GM12878 (cell line): ENCODE measurements around the gene KRT79. TPM values are rescaled to one million over a fixed set of nuclear protein-coding genes. Genes with fewer than 3 reads are reported as not detected.

Source experiments
- ATAC-seq: fragments of 200-7000 bp; cut with Tn5 transposase; 3 replicates; pipeline ENCODE4 v1.9.1; 2020; ENCODE audit warnings: mild to moderate bottlenecking, moderate library complexity
- BruUV-seq: library from RNA; stranded (reverse); fragments of 400-500 nt; replicated peaks from 2 replicates; lab custom pipeline; 2021; lab: Mats Ljungman, UMichigan
- CTCF ChIA-PET: fragments of 300-600 bp; sonication (Branson Sonifier 250); formaldehyde crosslinking; extraction: SDS; loops from one replicate; lab custom pipeline; 2021; ENCODE audit warnings: inconsistent platforms; lab: Yijun Ruan, JAX
- POLR2A ChIA-PET: fragments of 350-600 bp; formaldehyde crosslinking; extraction: SDS; loops from one replicate; lab custom pipeline; 2021; ENCODE audit warnings: inconsistent platforms; lab: Charles Lee
- RAD21 ChIA-PET: fragments of 300-600 bp; sonication (Branson Sonifier 250); formaldehyde crosslinking; loops from one replicate; lab custom pipeline; 2023; ENCODE audit warnings: antibody characterized with exemption; ENCODE audit not compliant: unreplicated experiment; lab: Charles Lee
- SMC1A ChIA-PET: fragments of 300-600 bp; sonication (Branson Sonifier 250); formaldehyde crosslinking; loops from one replicate; lab custom pipeline; 2023; ENCODE audit not compliant: unreplicated experiment, uncharacterized antibody; lab: Charles Lee
- DNase-seq: peaks from one replicate; pipeline ENCODE4 v3.0.0-alpha.2; 2011; ENCODE audit warnings: low read depth, low spot score
- FAIRE-seq: peaks from 3 replicates; lab custom pipeline; 2011; peaks lifted over from hg19 to GRCh38; lab: Jason Lieb, UNC
- H2AFZ ChIP-seq: 2 replicates; pipeline ENCODE4 v1.6.0; 2011; ENCODE audit warnings: low read depth, low read length, control low read depth; ENCODE audit not compliant: control insufficient read depth
- H3K27ac ChIP-seq: 2 replicates; pipeline ENCODE4 v1.5.1; 2011; ENCODE audit warnings: control low read depth; ENCODE audit not compliant: control insufficient read depth, insufficient read depth
- H3K27me3 ChIP-seq, 2 experiments: replicated peaks in 1 of 2; 2 replicates each; pipeline versions ENCODE4 v1.6.0 to v1.6.1; 2011; ENCODE audit warnings: low read length in 1 of 2; ENCODE audit not compliant: control insufficient read depth in 2 of 2, insufficient read depth in 2 of 2
- H3K36me3 ChIP-seq, 2 experiments: 2 replicates each; pipeline ENCODE4 v1.5.1; 2011; ENCODE audit warnings: low read length in 1 of 2; ENCODE audit not compliant: control insufficient read depth in 2 of 2, insufficient read depth in 2 of 2
- H3K4me1 ChIP-seq: 2 replicates; pipeline ENCODE4 v1.6.1; 2011; ENCODE audit warnings: mild to moderate bottlenecking, low read length, moderate library complexity, mixed read lengths; ENCODE audit not compliant: control insufficient read depth, insufficient read depth
- H3K4me2 ChIP-seq: 2 replicates; pipeline ENCODE4 v1.6.0; 2011; ENCODE audit warnings: control low read depth; ENCODE audit not compliant: control insufficient read depth, insufficient read depth
- H3K4me3 ChIP-seq: fragments of 200-600 bp; sonication (generic); 2 replicates; pipeline ENCODE4 v1.5.1; 2016
- H3K79me2 ChIP-seq: 2 replicates; pipeline ENCODE4 v1.6.0; 2011; ENCODE audit warnings: low read length; ENCODE audit not compliant: control insufficient read depth, insufficient read depth
- H3K9ac ChIP-seq: 2 replicates; pipeline ENCODE4 v1.8.0; 2011; ENCODE audit warnings: low read length, control low read depth, mixed read lengths; ENCODE audit not compliant: control insufficient read depth, insufficient read depth
- H3K9me3 ChIP-seq: replicated peaks from 3 replicates; pipeline ENCODE4 v1.5.1; 2011; ENCODE audit warnings: mild to moderate bottlenecking, low read length; ENCODE audit not compliant: control insufficient read depth, insufficient read depth
- H4K20me1 ChIP-seq: 2 replicates; pipeline ENCODE4 v1.6.0; 2011; ENCODE audit not compliant: control insufficient read depth, insufficient read depth
- CHD1 ChIP-seq: IDR thresholded peaks from 2 replicates; pipeline ENCODE4 v1.6.1; 2012; ENCODE audit warnings: low read depth, low read length, improper control_type of control experiment
- CUX1 ChIP-seq: IDR thresholded peaks from 2 replicates; pipeline ENCODE4 v1.6.1; 2012; ENCODE audit warnings: improper control_type of control experiment, low read depth, low read length; ENCODE audit not compliant: insufficient replicate concordance
- FOXM1 ChIP-seq: IDR thresholded peaks from 2 replicates; pipeline ENCODE4 v1.6.1; 2012; ENCODE audit warnings: low read depth, mild to moderate bottlenecking, inconsistent platforms, low read length, moderate library complexity
- HCFC1 ChIP-seq: fragments of 150-350 bp; IDR thresholded peaks from 2 replicates; pipeline ENCODE4 v1.6.1; 2014; ENCODE audit warnings: low read length
- HDAC6 ChIP-seq: fragments of 200-600 bp; sonication (generic); IDR thresholded peaks from one replicate; pipeline ENCODE4 v1.8.0; 2017; ENCODE audit warnings: antibody characterized with exemption; ENCODE audit not compliant: unreplicated experiment
- JUNB ChIP-seq: IDR thresholded peaks from 2 replicates; pipeline ENCODE4 v1.6.1; 2016; ENCODE audit warnings: antibody characterized with exemption, mild to moderate bottlenecking
- KLF5 ChIP-seq: fragments of 450-650 bp; IDR thresholded peaks from 2 replicates; pipeline ENCODE4 v1.6.1; 2014; ENCODE audit warnings: mild to moderate bottlenecking; ENCODE audit not compliant: partially characterized antibody
- MEF2A ChIP-seq: IDR thresholded peaks from 2 replicates; pipeline ENCODE4 v1.6.1; 2011; ENCODE audit warnings: low read depth, mild to moderate bottlenecking, low read length, moderate library complexity; ENCODE audit not compliant: insufficient read depth
- MEF2B ChIP-seq: fragments of 450-650 bp; IDR thresholded peaks from 2 replicates; pipeline ENCODE4 v1.6.1; 2018; ENCODE audit warnings: mild to moderate bottlenecking, moderate library complexity; ENCODE audit not compliant: partially characterized antibody, poor library complexity, severe bottlenecking
- MXI1 ChIP-seq: fragments of 150-350 bp; IDR thresholded peaks from 2 replicates; pipeline ENCODE4 v1.6.1; 2011; ENCODE audit warnings: low read depth, mild to moderate bottlenecking, inconsistent platforms, low read length, improper control_type of control experiment
- MYC ChIP-seq: IDR thresholded peaks from 2 replicates; pipeline ENCODE4 v1.6.1; 2011; ENCODE audit warnings: mild to moderate bottlenecking, low read length, moderate library complexity, inconsistent platforms; ENCODE audit not compliant: insufficient read depth, insufficient replicate concordance, insufficient read length, severe bottlenecking
- NR2C2 ChIP-seq: IDR thresholded peaks from 2 replicates; pipeline ENCODE4 v1.6.1; 2011; ENCODE audit warnings: borderline replicate concordance, low read depth; ENCODE audit not compliant: control insufficient read depth, insufficient read length
- RFX5 ChIP-seq: IDR thresholded peaks from 2 replicates; pipeline ENCODE4 v1.6.1; 2011; ENCODE audit warnings: low read depth, low read length, improper control_type of control experiment
- SIN3A ChIP-seq: IDR thresholded peaks from 2 replicates; pipeline ENCODE4 v1.6.1; 2012; ENCODE audit warnings: low read depth, low read length, improper control_type of control experiment
- SUZ12 ChIP-seq: fragments of 200-600 bp; sonication (generic); IDR thresholded peaks from one replicate; pipeline ENCODE4 v1.6.1; 2018; ENCODE audit warnings: antibody characterized with exemption, mild to moderate bottlenecking; ENCODE audit not compliant: unreplicated experiment
- WGBS: methylation state at CpG from one replicate; pipeline ENCODE4 v1.1.6; 2016; ENCODE audit warnings: low lambda C conversion rate; ENCODE audit not compliant: insufficient replicate concordance, insufficient coverage; ENCODE audit errors: missing lambda C conversion rate; 5-methylcytosine and 5-hydroxymethylcytosine counted together
- in situ Hi-C: fragments of 300-500 bp; cut with MboI; formaldehyde crosslinking; loops from 9 replicates; pipeline ENCODE4 v1.14.3; 2018; ENCODE audit warnings: mixed read lengths
- intact Hi-C: fragments of 100-400 bp; cut with micrococcal nuclease; formaldehyde crosslinking; loops from one replicate; pipeline ENCODE4 v1.14.2; 2022; ENCODE audit not compliant: unreplicated experiment
- polyA plus RNA-seq, 11 experiments: library from polyadenylated mRNA; depleted of rRNA in 4 of 11; unstranded in 6 of 11; stranded (reverse) in 5 of 11; fragments of >200 nt; fragmentation: Nextera tagmentation in 4 of 11; fragmentation: Illumina TruSeq in 1 of 11; extraction: Ambion mirVana in 4 of 11; extraction: Trizol in 1 of 11; gene quantifications; 1 replicate in 1 of 11; 2 replicates in 10 of 11; pipeline versions ENCODE4 v1.2.1 to v1.2.3, GENCODE V29; 2011 to 2016; ENCODE audit warnings: inconsistent platforms in 2 of 11, missing spikeins in 2 of 11, low read depth in 1 of 11
- total RNA-seq, 4 experiments: library from RNA; depleted of rRNA in 3 of 4; stranded (reverse); fragments of >200 nt in 3 of 4; fragmentation: Illumina TruSeq in 1 of 4; extraction: Trizol in 1 of 4; gene quantifications; 2 replicates each; pipeline versions ENCODE4 v1.2.1 to v1.2.3, GENCODE V29; 2013 to 2021

The KRT79 gene
- total and polyA plus RNA-seq, 10 of the 15 experiments (the other 5 are each of a cell fraction or from before 2014, with no cell fraction given), result 0.03 to 0.09 (median 0.07) TPM; not detected in 7

- in situ Hi-C loops, result no loop called here
- FAIRE-seq (no peak), ATAC-seq (no peak), DNase-seq (no peak)
- ChIA-PET CTCF (no interaction called here), SMC1A (no interaction called here), RAD21 (no interaction called here), POLR2A (no interaction called here)
- Histone ChIP-seq H3K36me3 (no peaks in the 10 kb centered on the region), H2AFZ (no peak overlapping the region), H3K4me3 (no peak overlapping the region), H3K9me3 (no peaks in the 10 kb centered on the region), H3K4me1 (no peaks in the 10 kb centered on the region), H3K79me2 (no peaks in the 10 kb centered on the region), H3K9ac (no peak overlapping the region), H3K27ac (no peak overlapping the region), H3K4me2 (no peak overlapping the region), H3K27me3 (peaks cover 0 to 2% of the 10 kb centered on the region in 2 experiments; a peak in 3 of 4 replicates), H4K20me1 (no peaks in the 10 kb centered on the region)
- no TSS peak for BruUV-seq
- 10% methylated on average over 5 of the region's 5 CpGs for WGBS
- TF ChIP-seq MYC (no peak), MEF2A (no peak), RFX5 (no peak), JUNB (no peak), CHD1 (no peak)
- intact Hi-C loops, result no loop called here
Measured at GRCh38 chr12:52850681-52851080, 16.6 kb upstream of the KRT79 start.

DNA sequence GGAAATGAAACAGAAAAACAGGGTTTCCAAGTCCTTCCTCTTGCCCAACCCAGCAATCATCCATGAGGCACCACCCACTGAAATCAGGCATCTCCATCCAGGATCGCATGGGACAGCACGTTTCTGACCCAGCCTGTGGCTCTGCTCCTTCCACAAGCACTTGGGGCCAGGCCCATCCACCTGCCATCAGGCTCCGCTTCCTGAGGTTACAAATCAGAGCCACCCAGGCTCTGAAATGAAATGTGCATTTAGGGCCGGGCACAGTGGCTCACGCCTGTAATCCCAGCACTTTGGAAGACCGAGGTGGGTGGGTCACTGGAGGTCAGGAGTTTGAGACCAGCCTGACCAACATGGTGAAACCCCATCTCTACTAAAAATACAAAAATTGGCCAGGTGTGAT is 15.4 kb upstream of the KRT79 start:
- no peak overlapping the region for H3K9ac ChIP-seq
- BruUV-seq, result no TSS peak
- no peaks in the 10 kb centered on the region for H3K9me3 ChIP-seq
- SMC1A ChIA-PET, result no interaction called here
- 20% methylated on average over 6 of the region's 6 CpGs for WGBS
- H3K4me3 ChIP-seq, result no peak overlapping the region
- in situ Hi-C loops, result no loop called here
- POLR2A ChIA-PET, result no interaction called here
- H4K20me1 ChIP-seq, result no peaks in the 10 kb centered on the region
- peaks cover 0 to 2% of the 10 kb centered on the region in 2 experiments; a peak in 3 of 4 replicates for H3K27me3 ChIP-seq
- H3K36me3 ChIP-seq, result no peaks in the 10 kb centered on the region
- no peaks in the 10 kb centered on the region for H3K4me1 ChIP-seq
- H2AFZ ChIP-seq, result no peak overlapping the region
- no peak overlapping the region for H3K27ac ChIP-seq
- intact Hi-C loops, result no loop called here
- ATAC-seq, result no peak
- RAD21 ChIA-PET, result no interaction called here
- CTCF ChIA-PET, result no interaction called here
- H3K79me2 ChIP-seq, result no peaks in the 10 kb centered on the region
- FAIRE-seq, result no peak
- DNase-seq, result no peak
- no peak overlapping the region for H3K4me2 ChIP-seq
- TF ChIP-seq MEF2B, result no peak
- TF ChIP-seq SUZ12, result no peak
- no peak for TF ChIP-seq FOXM1
- TF ChIP-seq MXI1, result no peak
- no peak for TF ChIP-seq CUX1
- TF ChIP-seq HDAC6, result no peak
- TF ChIP-seq SIN3A, result no peak
- no peak for TF ChIP-seq KLF5
- no peak for TF ChIP-seq NR2C2
- TF ChIP-seq HCFC1, result no peak
